ENCODE data around the gene CCPG1.

DNA sequence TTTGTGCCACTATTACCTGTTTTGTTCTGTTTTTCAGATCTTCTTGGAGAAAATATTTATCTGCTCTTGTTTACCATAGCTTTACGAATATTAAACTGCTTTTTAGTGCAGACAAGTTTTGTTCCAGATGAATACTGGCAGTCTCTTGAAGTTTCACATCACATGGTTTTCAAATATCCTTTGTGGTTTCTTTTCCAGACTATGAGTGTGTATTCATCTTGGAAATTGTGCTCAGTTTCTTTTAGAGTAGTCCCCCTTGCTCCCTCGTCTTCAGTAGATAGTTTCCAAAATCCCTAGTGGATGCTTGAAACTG is 88.0 kb downstream of the CCPG1 start:
- TF ChIP-seq EZH2phosphoT487 (IDR thresholded peaks at IDR 0.05; ENCODE audit: borderline replicate concordance) (no peak), CTCF (IDR thresholded peaks at IDR 0.05 in 2 of 3, conservative IDR thresholded peaks at IDR 0.05 in 1 of 3; ENCODE audit: borderline replicate concordance in 1 of 3, insufficient read depth in 1 of 3, low read depth in 2 of 3, low read length in 2 of 3) (no peak), EZH2 (IDR thresholded peaks at IDR 0.05) (no peak), FOSL1 (IDR thresholded peaks at IDR 0.05; ENCODE audit: low read depth) (no peak), POLR2AphosphoS5 (IDR thresholded peaks at IDR 0.05; ENCODE audit: low read depth, low read length) (no peak), JUND (IDR thresholded peaks at IDR 0.05) (no peak), EGR1 (IDR thresholded peaks at IDR 0.05; ENCODE audit: low read depth) (no peak)
